Activated CD4-positive, alpha-beta T cell treated with anti-CD3 and anti-CD28 coated beads for 36 hours (primary cell): ENCODE measurements around the gene ALDOB. TPM values are rescaled to one million over a fixed set of nuclear protein-coding genes. Genes with fewer than 3 reads are reported as not detected.

Experiments used
- ATAC-seq: fragments of 200-7000 bp; cut with Tn5 transposase; one replicate; pipeline ENCODE4 v1.10.0; 2021; ENCODE audit warnings: mild to moderate bottlenecking, moderate library complexity
- CTCF ChIA-PET: fragments of 350-600 bp; sonication (Branson Sonifier 250); formaldehyde crosslinking; loops from one replicate; lab custom pipeline; 2021; ENCODE audit warnings: antibody characterized with exemption; lab: Charles Lee
- POLR2A ChIA-PET: fragments of 350-600 bp; sonication (Branson Sonifier 250); formaldehyde crosslinking; loops from one replicate; lab custom pipeline; 2021; ENCODE audit warnings: antibody characterized with exemption, inconsistent platforms; lab: Charles Lee
- DNase-seq: peaks from one replicate; pipeline ENCODE4 v3.0.0-alpha.2; 2020
- H3K27ac Mint-ChIP-seq: one replicate; pipeline ENCODE4 v1.8.0; 2021; ENCODE audit warnings: mixed read lengths
- H3K27me3 Mint-ChIP-seq: one replicate; pipeline ENCODE4 v1.8.0; 2021; ENCODE audit warnings: mixed read lengths
- H3K36me3 Mint-ChIP-seq: one replicate; pipeline ENCODE4 v1.8.0; 2021; ENCODE audit warnings: low read depth, mixed read lengths
- H3K4me1 Mint-ChIP-seq: one replicate; pipeline ENCODE4 v1.8.0; 2021; ENCODE audit warnings: mixed read lengths
- H3K4me3 Mint-ChIP-seq: one replicate; pipeline ENCODE4 v1.8.0; 2021; ENCODE audit warnings: mild to moderate bottlenecking, moderate library complexity, mixed read lengths
- H3K9me3 Mint-ChIP-seq: one replicate; pipeline ENCODE4 v1.8.0; 2021; ENCODE audit warnings: low read depth, mixed read lengths
- intact Hi-C, 2 experiments: fragments of 100-400 bp; cut with DNase I in 1 of 2; cut with micrococcal nuclease in 1 of 2; formaldehyde crosslinking; loops; one replicate each; pipeline versions ENCODE4 v1.14.2 to v1.15.1; 2022 to 2024; cut with DNase I, micrococcal nuclease
- total RNA-seq, 2 experiments: library from RNA; stranded (reverse); gene quantifications; one replicate each; pipeline ENCODE4 v1.2.3, GENCODE V29; 2021

Gene ALDOB
- total RNA-seq, 2 experiments from 2014 or later, result not detected

- H3K4me3 Mint-ChIP-seq, result no peak overlapping the region
- H3K9me3 Mint-ChIP-seq, result no peaks in the 10 kb centered on the region
- intact Hi-C loops, result no loop called here
- no peak overlapping the region for H3K27ac Mint-ChIP-seq
- peaks cover 34% of the 10 kb centered on the region for H3K27me3 Mint-ChIP-seq
- ATAC-seq (no peak), DNase-seq (no peak)
- no peaks in the 10 kb centered on the region for H3K4me1 Mint-ChIP-seq
- no peaks in the 10 kb centered on the region for H3K36me3 Mint-ChIP-seq
- CTCF ChIA-PET, result no interaction called here
- POLR2A ChIA-PET, result no interaction called here
Measured at GRCh38 chr9:101442318-101442717, 6.7 kb upstream of the ALDOB start.

GRCh38 chr9:101440714-101441230, 5.2 kb upstream of the ALDOB start:
- ChIA-PET CTCF (no interaction called here), POLR2A (no interaction called here)
- Mint-ChIP-seq H3K9me3 (no peaks in the 10 kb centered on the region), H3K27ac (no peak overlapping the region), H3K36me3 (no peaks in the 10 kb centered on the region), H3K4me1 (no peaks in the 10 kb centered on the region), H3K4me3 (no peak overlapping the region), H3K27me3 (peaks cover 29% of the 10 kb centered on the region)
- intact Hi-C loops, result no loop called here
- DNase-seq (no peak), ATAC-seq (no peak)

DNA sequence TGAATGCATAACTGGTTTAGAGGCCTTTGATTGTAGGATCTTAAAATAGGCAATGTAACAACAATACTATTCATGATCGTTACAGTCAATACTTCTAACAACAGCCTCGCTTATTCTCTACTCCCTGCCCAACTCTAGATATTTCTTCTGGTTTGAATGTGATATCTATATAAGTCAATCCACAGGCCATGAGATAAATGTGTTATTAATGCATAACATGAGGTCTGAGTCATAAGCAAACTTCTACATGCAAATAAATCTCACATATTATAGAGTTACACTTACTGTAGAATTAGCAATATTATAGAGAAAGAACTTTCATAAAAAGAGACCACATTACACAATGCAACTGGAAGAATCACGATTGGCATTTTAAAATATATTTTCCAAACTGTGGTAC, 2.9 kb upstream of the ALDOB start:
- Mint-ChIP-seq H3K27ac (no peak overlapping the region), H3K27me3 (peaks cover 18% of the 10 kb centered on the region)
- CTCF ChIA-PET, result interaction anchor here (0.5 to 1.2 kb wide), 2 partner anchors 20 to 116 kb away, joined by 3 read pairs; no protein-coding TSS in a partner anchor

DNA sequence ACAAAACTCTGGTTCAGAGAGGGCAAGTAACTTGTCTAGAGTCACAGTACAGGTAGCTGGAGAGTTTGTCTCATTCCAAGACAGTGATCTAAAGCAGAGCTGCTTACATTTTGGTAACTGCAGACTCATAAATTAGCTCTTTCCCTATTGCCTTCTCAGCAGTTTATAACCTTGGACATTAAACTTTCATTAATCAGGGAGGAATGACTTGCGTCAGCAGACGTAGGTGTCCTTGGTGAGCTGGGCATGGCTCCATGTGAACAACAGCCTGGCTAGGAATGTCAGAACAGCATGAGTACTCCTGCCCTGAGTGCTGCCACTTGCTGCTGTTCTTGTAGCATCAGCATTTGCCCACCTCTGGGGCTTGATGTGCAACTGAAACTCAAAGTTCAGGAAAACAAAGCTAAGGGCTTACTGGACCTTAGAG, 2.2 kb upstream of the ALDOB start:
- ChIA-PET CTCF (interaction anchor here (1.1 to 1.2 kb wide), 2 partner anchors 21 to 185 kb away, joined by 3 read pairs; no protein-coding TSS in a partner anchor), POLR2A (no interaction called here)
- Mint-ChIP-seq H3K4me3 (no peak overlapping the region), H3K27me3 (peaks cover 18% of the 10 kb centered on the region), H3K27ac (no peak overlapping the region), H3K36me3 (no peaks in the 10 kb centered on the region), H3K4me1 (peaks cover 2% of the 10 kb centered on the region), H3K9me3 (no peaks in the 10 kb centered on the region)
- ATAC-seq, result no peak
- intact Hi-C loops, result no loop called here
- DNase-seq, result no peak

More for the DNA sequence above, 2.9 kb upstream of the ALDOB start:
- no peak for ATAC-seq
- POLR2A ChIA-PET, result no interaction called here
- Mint-ChIP-seq H3K4me3 (no peak overlapping the region), H3K4me1 (peaks cover 2% of the 10 kb centered on the region), H3K36me3 (no peaks in the 10 kb centered on the region), H3K9me3 (no peaks in the 10 kb centered on the region)
- DNase-seq, result no peak
- intact Hi-C loops, result no loop called here

GRCh38 chr9:101434998-101435397, 576 bp downstream of the ALDOB start:
- DNase-seq (no peak), ATAC-seq (no peak)
- ChIA-PET POLR2A (no interaction called here), CTCF (no interaction called here)
- H3K27me3 Mint-ChIP-seq, result peaks cover 21% of the 10 kb centered on the region
- H3K36me3 Mint-ChIP-seq, result no peaks in the 10 kb centered on the region
- intact Hi-C loops, result no loop called here
- H3K4me1 Mint-ChIP-seq, result peaks cover 2% of the 10 kb centered on the region
- no peak overlapping the region for H3K4me3 Mint-ChIP-seq
- no peaks in the 10 kb centered on the region for H3K9me3 Mint-ChIP-seq
- no peak overlapping the region for H3K27ac Mint-ChIP-seq

GRCh38 chr9:101433229-101433628, 2.3 kb downstream of the ALDOB start:
- Mint-ChIP-seq H3K36me3 (no peaks in the 10 kb centered on the region), H3K4me3 (no peak overlapping the region), H3K27me3 (peaks cover 26% of the 10 kb centered on the region), H3K4me1 (peaks cover 2% of the 10 kb centered on the region), H3K27ac (no peak overlapping the region), H3K9me3 (no peaks in the 10 kb centered on the region)
- ATAC-seq (no peak), DNase-seq (no peak)
- ChIA-PET POLR2A (no interaction called here), CTCF (interaction anchor here (0.9 to 1.3 kb wide), 2 partner anchors 12 to 26 kb away, joined by 3 to 4 read pairs; no protein-coding TSS in a partner anchor)
- intact Hi-C loops, result no loop called here

GRCh38 chr9:101432740-101433139, 2.8 kb downstream of the ALDOB start:
- intact Hi-C loops, result no loop called here
- POLR2A ChIA-PET, result no interaction called here
- no peak overlapping the region for H3K4me3 Mint-ChIP-seq
- peaks cover 2% of the 10 kb centered on the region for H3K4me1 Mint-ChIP-seq
- H3K9me3 Mint-ChIP-seq, result no peaks in the 10 kb centered on the region
- H3K27me3 Mint-ChIP-seq, result peaks cover 27% of the 10 kb centered on the region
- ATAC-seq, result no peak
- H3K36me3 Mint-ChIP-seq, result no peaks in the 10 kb centered on the region
- CTCF ChIA-PET, result interaction anchor here (0.9 to 1.3 kb wide), 2 partner anchors 12 to 26 kb away, joined by 3 to 4 read pairs; no protein-coding TSS in a partner anchor
- DNase-seq, result no peak
- no peak overlapping the region for H3K27ac Mint-ChIP-seq

DNA sequence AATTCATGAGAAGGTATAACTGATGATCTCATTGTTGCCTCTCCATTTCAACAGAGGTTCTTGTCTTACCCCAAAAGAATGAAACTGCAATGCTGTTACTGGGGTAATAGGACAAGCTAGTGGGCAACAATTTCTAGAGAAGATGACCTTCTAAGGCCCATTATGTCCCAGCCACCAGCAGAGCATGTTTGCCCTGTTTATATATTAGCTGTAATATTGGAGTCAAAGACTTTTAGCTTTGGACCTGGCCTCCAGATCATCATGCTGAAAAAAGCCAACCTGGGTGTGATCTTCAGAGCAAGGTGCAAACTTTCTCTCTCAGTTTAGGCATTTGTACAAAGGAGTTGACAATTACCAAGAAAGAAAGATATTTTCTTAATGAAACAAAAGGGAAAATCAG, 3.4 kb downstream of the ALDOB start:
- CTCF ChIA-PET, result interaction anchor here (0.9 to 1.3 kb wide), 2 partner anchors 11 to 27 kb away, joined by 3 to 4 read pairs; no protein-coding TSS in a partner anchor
- no peaks in the 10 kb centered on the region for H3K9me3 Mint-ChIP-seq
- H3K27me3 Mint-ChIP-seq, result peaks cover 22% of the 10 kb centered on the region
- no peak overlapping the region for H3K27ac Mint-ChIP-seq
- intact Hi-C loops, result no loop called here
- ATAC-seq (no peak), DNase-seq (no peak)
- no peaks in the 10 kb centered on the region for H3K36me3 Mint-ChIP-seq
- peaks cover 2% of the 10 kb centered on the region for H3K4me1 Mint-ChIP-seq
- no peak overlapping the region for H3K4me3 Mint-ChIP-seq
- POLR2A ChIA-PET, result no interaction called here

GRCh38 chr9:101429736-101430135, 5.8 kb downstream of the ALDOB start:
- CTCF ChIA-PET, result no interaction called here

GRCh38 chr9:101428909-101429308, 6.7 kb downstream of the ALDOB start:
- Mint-ChIP-seq H3K36me3 (no peaks in the 10 kb centered on the region), H3K27me3 (peaks cover 15% of the 10 kb centered on the region), H3K27ac (no peak overlapping the region), H3K4me1 (no peaks in the 10 kb centered on the region), H3K4me3 (no peak overlapping the region), H3K9me3 (peaks cover 3% of the 10 kb centered on the region)
- POLR2A ChIA-PET, result no interaction called here
- ATAC-seq (no peak), DNase-seq (no peak)
- intact Hi-C loops, result no loop called here
- CTCF ChIA-PET, result no interaction called here

More at GRCh38 chr9:101429736-101430135, 5.8 kb downstream of the ALDOB start:
- Mint-ChIP-seq H3K36me3 (no peaks in the 10 kb centered on the region), H3K9me3 (no peaks in the 10 kb centered on the region), H3K4me3 (no peak overlapping the region), H3K27me3 (peaks cover 12% of the 10 kb centered on the region), H3K27ac (no peak overlapping the region), H3K4me1 (no peaks in the 10 kb centered on the region)
- intact Hi-C loops, result no loop called here
- no peak for DNase-seq
- no peak for ATAC-seq
- POLR2A ChIA-PET, result no interaction called here

DNA sequence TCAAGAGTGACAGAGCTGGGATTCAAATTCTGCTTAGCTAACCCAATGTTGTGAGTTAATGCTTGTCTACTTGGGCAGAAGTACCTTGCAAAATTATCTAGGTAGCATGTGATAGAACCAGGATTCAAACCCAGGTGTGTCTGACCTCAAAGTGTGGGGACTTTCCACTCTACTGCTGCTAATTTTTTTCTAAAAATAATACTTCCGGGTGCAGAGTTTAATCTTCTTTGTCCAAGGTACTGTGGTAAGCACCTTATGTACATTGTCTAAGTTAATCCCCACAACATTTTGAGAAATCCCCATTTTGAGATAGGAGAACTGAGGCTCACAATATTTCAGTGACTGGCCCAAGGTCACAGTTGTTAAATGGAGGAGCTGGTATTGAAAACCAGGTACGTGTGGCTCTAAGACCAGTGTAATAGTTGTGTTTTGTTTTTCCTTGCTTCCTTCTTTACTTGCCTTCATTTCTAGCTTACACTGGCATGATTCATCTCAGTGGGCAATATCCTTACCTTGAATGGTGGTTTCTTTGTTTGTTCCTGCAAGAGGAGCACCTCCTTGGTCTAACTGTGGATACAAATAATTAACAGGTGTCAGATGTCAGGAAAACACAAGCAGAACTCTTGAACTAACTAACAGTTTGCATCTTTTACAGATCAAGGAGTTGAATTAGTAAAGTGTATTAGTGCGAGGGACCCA, 7.5 kb downstream of the ALDOB start:
- POLR2A ChIA-PET, result no interaction called here
- no peaks in the 10 kb centered on the region for H3K36me3 Mint-ChIP-seq
- ATAC-seq (no peak), DNase-seq (no peak)
- intact Hi-C loops, result no loop called here
- H3K4me3 Mint-ChIP-seq, result no peak overlapping the region
- peaks cover 9% of the 10 kb centered on the region for H3K9me3 Mint-ChIP-seq
- CTCF ChIA-PET, result no interaction called here
- H3K4me1 Mint-ChIP-seq, result no peaks in the 10 kb centered on the region
- no peak overlapping the region for H3K27ac Mint-ChIP-seq
- H3K27me3 Mint-ChIP-seq, result peaks cover 17% of the 10 kb centered on the region

DNA sequence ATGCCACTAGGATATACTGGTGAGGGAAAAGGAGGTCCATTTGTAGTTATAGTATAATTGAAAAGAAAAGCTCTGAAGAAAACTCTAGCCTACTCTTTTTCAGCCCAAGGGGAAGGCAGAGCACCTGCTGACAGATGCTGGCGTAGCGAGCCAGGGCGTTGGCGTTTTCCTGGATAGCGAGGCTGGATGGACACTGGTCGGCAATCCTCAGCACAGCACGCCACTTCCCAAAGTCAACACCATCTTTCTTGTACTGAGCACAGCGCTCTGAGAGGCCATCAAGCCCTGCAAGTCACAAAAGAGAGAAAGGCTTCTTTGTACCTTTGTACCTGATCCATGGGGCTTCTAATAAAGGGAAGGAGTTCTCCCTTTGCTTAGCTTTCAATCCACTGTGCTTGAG, 8.2 kb downstream of the ALDOB start:
- ChIA-PET CTCF (no interaction called here), POLR2A (no interaction called here)
- DNase-seq (no peak), ATAC-seq (no peak)
- H3K4me3 Mint-ChIP-seq, result no peak overlapping the region
- peaks cover 11% of the 10 kb centered on the region for H3K9me3 Mint-ChIP-seq
- peaks cover 18% of the 10 kb centered on the region for H3K27me3 Mint-ChIP-seq
- no peaks in the 10 kb centered on the region for H3K36me3 Mint-ChIP-seq
- no peaks in the 10 kb centered on the region for H3K4me1 Mint-ChIP-seq
- H3K27ac Mint-ChIP-seq, result no peak overlapping the region
- intact Hi-C loops, result no loop called here
